Left lung (tissue), 10 donors: ENCODE data around the gene AOPEP. TPM values are rescaled to one million over a fixed set of nuclear protein-coding genes. Genes with fewer than 3 reads are reported as not detected.
A peak's percentile ranks its signal among the peaks of the same experiment; 100 is the strongest.

Experiments
- ATAC-seq: fragments of 200-7000 bp; cut with Tn5 transposase; one replicate; pipeline ENCODE4 v1.9.1; 2020; ENCODE audit warnings: moderate library complexity
- DNase-seq, 4 donors: peaks; one replicate each; pipeline ENCODE4 v3.0.0-alpha.2; 2013 to 2020
- H3K27ac ChIP-seq, 2 donors: fragments of 200-600 bp; sonication (generic) in 1 of 2; one replicate each; pipeline versions ENCODE4 v1.5.0 to v1.8.0; 2020 to 2021
- H3K27me3 ChIP-seq, 2 donors: fragments of 200-600 bp; sonication (generic) in 1 of 2; one replicate each; pipeline versions ENCODE4 v1.5.0 to v1.8.0; 2020 to 2021
- H3K36me3 ChIP-seq, 2 donors: fragments of 200-600 bp; sonication (generic) in 1 of 2; one replicate each; pipeline versions ENCODE4 v1.5.0 to v1.8.0; 2020 to 2021
- H3K4me1 ChIP-seq, 2 donors: fragments of 200-600 bp; one replicate each; pipeline ENCODE4 v1.8.0; 2021
- H3K4me3 ChIP-seq, 2 donors: fragments of 200-600 bp; sonication (generic) in 1 of 2; one replicate each; pipeline versions ENCODE4 v1.5.0 to v1.8.0; 2020 to 2021; ENCODE audit warnings: mild to moderate bottlenecking in 1 of 2
- H3K9me3 ChIP-seq, 2 donors: fragments of 200-600 bp; sonication (generic) in 1 of 2; one replicate each; pipeline versions ENCODE4 v1.5.0 to v1.8.0; 2020 to 2021
- intact Hi-C, 2 donors: fragments of 100-400 bp; cut with DNase I; formaldehyde crosslinking; loops; one replicate each; pipeline versions ENCODE4 v1.11.2 to v1.14.2; 2022
- polyA plus RNA-seq, 6 donors: library from polyadenylated mRNA; unstranded; fragments of 120-200 nt; gene quantifications; one replicate each; pipeline ENCODE4 v1.2.1, GENCODE V29; 2013; ENCODE audit not compliant: insufficient read length in 6 of 6
- total RNA-seq, 2 donors: library from RNA; stranded (reverse); fragmentation: NEBNext Ultra II Directional; extraction: Animal tissue kit (Norgen Biotek cat#: 25700); gene quantifications; one replicate each; pipeline ENCODE4 v1.2.1, GENCODE V29; 2021
- TF ChIP-seq, protein P1 (sequence below), 2 donors: fragments of 200-600 bp; sonication (generic) in 1 of 2; IDR thresholded peaks; one replicate each; pipeline versions ENCODE4 v1.5.0 to v1.8.0; 2021; ENCODE audit warnings: antibody characterized with exemption in 2 of 2
- donor health status: DM: no; HTN: yes; CAD: no.
- donor health status: DM: no; HTN: no; CAD: no.

The AOPEP gene
- total and polyA plus RNA-seq, 8 donors = 32.5 to 83.2 (median 39.9) TPM

GRCh38 chr9:94892675-94893074 lies 166.2 kb downstream of the AOPEP start:
- intact Hi-C loops = no loop called here
- ATAC-seq = no peak
- TF ChIP-seq, protein P1, sequence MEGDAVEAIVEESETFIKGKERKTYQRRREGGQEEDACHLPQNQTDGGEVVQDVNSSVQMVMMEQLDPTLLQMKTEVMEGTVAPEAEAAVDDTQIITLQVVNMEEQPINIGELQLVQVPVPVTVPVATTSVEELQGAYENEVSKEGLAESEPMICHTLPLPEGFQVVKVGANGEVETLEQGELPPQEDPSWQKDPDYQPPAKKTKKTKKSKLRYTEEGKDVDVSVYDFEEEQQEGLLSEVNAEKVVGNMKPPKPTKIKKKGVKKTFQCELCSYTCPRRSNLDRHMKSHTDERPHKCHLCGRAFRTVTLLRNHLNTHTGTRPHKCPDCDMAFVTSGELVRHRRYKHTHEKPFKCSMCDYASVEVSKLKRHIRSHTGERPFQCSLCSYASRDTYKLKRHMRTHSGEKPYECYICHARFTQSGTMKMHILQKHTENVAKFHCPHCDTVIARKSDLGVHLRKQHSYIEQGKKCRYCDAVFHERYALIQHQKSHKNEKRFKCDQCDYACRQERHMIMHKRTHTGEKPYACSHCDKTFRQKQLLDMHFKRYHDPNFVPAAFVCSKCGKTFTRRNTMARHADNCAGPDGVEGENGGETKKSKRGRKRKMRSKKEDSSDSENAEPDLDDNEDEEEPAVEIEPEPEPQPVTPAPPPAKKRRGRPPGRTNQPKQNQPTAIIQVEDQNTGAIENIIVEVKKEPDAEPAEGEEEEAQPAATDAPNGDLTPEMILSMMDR (IDR thresholded peaks at IDR 0.05) = no peak

DNA sequence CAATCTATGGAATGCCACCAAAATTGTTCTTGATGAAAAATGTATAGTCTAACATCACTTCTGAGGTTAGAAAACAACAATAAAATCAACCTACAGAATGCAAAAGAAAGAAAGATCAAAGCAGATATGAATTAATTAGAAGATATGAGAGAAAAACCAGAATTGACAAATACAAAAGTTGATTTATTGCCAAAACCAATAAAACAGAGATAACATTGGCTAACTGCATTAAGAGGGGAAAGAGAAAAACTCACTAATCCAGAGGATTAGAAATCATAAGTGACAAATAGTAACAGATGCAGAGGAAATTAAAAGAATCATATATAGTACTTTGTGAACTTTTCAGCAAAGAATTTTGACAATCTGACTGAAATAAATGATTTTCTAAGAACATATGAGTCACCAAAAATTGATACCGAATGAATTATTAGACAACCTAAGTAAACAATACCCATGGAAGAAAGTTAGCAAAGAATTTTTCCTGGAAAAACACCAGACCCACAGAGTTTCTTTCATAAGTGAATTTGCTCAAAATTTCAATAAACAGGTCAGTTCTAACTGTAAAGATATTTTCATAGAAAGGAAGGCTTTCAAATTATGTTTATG lies 167.7 kb downstream of the AOPEP start:
- TF ChIP-seq, protein P1 (IDR thresholded peaks at IDR 0.05) = no peak
- no peak overlapping the region for H3K27ac ChIP-seq
- no peak for ATAC-seq
- no peak overlapping the region for H3K4me3 ChIP-seq
- no peak for DNase-seq
- no peaks in the 10 kb centered on the region for H3K27me3 ChIP-seq
- no peaks in the 10 kb centered on the region for H3K36me3 ChIP-seq
- intact Hi-C loops = no loop called here
- H3K4me1 ChIP-seq = no peaks in the 10 kb centered on the region
- H3K9me3 ChIP-seq = peaks cover 0 to 6% of the 10 kb centered on the region in 2 donors

More at GRCh38 chr9:94892675-94893074, 166.2 kb downstream of the AOPEP start:
- Histone ChIP-seq H3K9me3 (peaks cover 0 to 6% of the 10 kb centered on the region in 2 donors), H3K36me3 (no peaks in the 10 kb centered on the region), H3K27me3 (no peaks in the 10 kb centered on the region), H3K4me3 (no peak overlapping the region), H3K27ac (no peak overlapping the region), H3K4me1 (no peaks in the 10 kb centered on the region)
- no peak for DNase-seq

DNA sequence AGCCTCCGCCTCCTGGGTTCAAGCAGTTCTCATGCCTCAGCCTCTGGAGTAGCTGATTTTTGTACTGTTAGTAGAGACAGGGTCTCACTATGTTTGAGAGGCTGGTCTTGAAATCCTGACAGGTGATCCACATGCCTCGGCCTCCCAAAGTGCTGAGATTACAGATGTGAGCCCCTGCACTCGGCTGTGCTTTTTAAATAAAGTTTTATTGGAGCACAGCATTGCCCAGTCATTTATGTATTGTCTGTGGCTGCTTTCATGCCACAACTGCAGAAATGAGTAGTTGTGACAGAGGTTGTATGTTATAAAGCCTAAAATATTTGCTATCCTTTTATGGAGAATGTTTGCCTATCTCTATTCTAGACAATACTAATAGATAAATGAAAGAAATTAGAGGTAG lies 169.2 kb downstream of the AOPEP start:
- peaks cover 0 to 6% of the 10 kb centered on the region in 2 donors for H3K9me3 ChIP-seq
- no peak overlapping the region for H3K27ac ChIP-seq
- no peak for ATAC-seq
- no peaks in the 10 kb centered on the region for H3K27me3 ChIP-seq
- no peak for DNase-seq
- no peaks in the 10 kb centered on the region for H3K4me1 ChIP-seq
- intact Hi-C loops = no loop called here
- TF ChIP-seq, protein P1 (IDR thresholded peaks at IDR 0.05) = no peak
- H3K4me3 ChIP-seq = no peak overlapping the region
- H3K36me3 ChIP-seq = no peaks in the 10 kb centered on the region

DNA sequence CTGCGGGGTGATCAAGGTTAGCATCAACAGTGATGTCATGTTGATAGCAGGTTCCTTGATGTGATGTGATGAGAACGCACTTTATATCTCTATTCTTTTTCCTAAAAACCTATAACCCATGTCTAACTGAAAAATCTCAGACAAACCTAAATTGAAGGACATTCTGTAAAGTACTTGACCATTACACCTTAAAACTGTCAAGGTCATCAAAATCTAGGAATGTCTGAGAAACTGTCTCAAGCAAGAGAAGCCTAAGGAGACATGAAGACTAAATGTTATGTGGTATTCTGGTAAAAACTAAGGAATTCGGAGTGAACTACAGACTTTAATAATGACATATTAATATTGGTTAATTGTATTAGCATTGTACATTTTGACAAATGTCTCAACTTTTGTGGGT lies 170.0 kb downstream of the AOPEP start:
- DNase-seq (no peak), ATAC-seq (no peak)
- Histone ChIP-seq H3K27ac (no peak overlapping the region), H3K27me3 (no peaks in the 10 kb centered on the region), H3K4me3 (no peak overlapping the region), H3K36me3 (no peaks in the 10 kb centered on the region), H3K4me1 (peaks cover 2 to 6% of the 10 kb centered on the region in 2 donors), H3K9me3 (no peaks in the 10 kb centered on the region)
- TF ChIP-seq, protein P1 (IDR thresholded peaks at IDR 0.05) = no peak
- intact Hi-C loops = no loop called here

GRCh38 chr9:94899464-94900221 lies 173.1 kb downstream of the AOPEP start:
- no peak overlapping the region for H3K4me3 ChIP-seq
- TF ChIP-seq, protein P1 (IDR thresholded peaks at IDR 0.05) = no peak
- ATAC-seq (no peak), DNase-seq (no peak)
- no peaks in the 10 kb centered on the region for H3K27me3 ChIP-seq
- H3K9me3 ChIP-seq = no peaks in the 10 kb centered on the region
- peaks cover 5 to 7% of the 10 kb centered on the region in 2 donors for H3K4me1 ChIP-seq
- intact Hi-C loops = no loop called here
- no peaks in the 10 kb centered on the region for H3K36me3 ChIP-seq
- peak overlapping the region; percentile 60 to 80 for H3K27ac ChIP-seq
